AG08395 (cell line): ENCODE measurements around the gene SEC61A2.

ENCODE experiments used
- DNase-seq: peaks from one replicate; pipeline ENCODE4 v3.0.0; 2012; ENCODE audit warnings: mixed read lengths, low spot score

Gene SEC61A2

GRCh38 chr10:12196531-12197211 is 67.2 kb downstream of the SEC61A2 start:
- DNase-seq, result no peak

DNA sequence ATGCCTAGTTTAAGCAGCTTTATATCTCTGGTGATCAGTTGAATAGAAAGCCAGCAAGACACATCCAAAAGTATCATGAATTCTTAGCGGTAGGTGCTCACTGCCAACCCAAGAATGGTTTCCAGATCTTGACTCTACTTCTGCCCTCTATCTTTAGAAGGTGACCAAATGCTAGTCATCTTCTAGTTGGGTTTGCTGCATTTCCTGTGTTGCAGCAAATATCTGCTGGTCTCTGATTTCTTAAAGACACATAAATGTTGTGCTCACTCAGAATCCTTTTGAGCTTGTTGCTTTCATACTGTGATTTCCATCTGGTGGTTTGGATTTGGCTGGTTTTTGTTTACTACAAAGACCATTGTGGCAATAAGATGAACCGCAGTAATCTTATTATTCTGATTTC is 68.7 kb downstream of the SEC61A2 start:
- DNase-seq, result no peak

GRCh38 chr10:12200850-12201249 is 71.4 kb downstream of the SEC61A2 start:
- DNase-seq, result no peak

GRCh38 chr10:12201543-12201942 is 72.1 kb downstream of the SEC61A2 start:
- DNase-seq, result no peak

GRCh38 chr10:12202226-12202625 is 72.7 kb downstream of the SEC61A2 start:
- DNase-seq, result no peak

GRCh38 chr10:12205082-12205481 is 75.6 kb downstream of the SEC61A2 start:
- no peak for DNase-seq

DNA sequence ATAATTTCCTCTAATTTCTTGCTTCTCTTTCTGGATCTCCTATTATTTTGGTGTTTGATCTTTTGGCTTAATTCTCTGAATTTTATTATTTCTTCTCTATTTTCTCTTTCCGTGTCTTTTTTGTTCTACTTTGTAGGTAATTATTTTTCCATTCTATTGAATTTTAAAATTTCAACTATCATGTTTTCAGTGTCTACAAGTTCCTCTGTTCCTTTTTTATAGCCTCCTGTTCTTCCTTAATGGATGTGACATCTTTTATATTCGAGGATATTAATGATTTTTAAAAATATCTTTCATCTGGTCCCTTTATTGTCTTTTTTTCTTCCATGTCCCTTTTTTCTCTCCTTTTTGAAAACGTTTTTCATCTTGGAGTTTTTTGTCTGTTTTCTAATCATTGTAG is 77.6 kb downstream of the SEC61A2 start:
- DNase-seq, result no peak

GRCh38 chr10:12208460-12208859 is 79.0 kb downstream of the SEC61A2 start:
- no peak for DNase-seq

DNA sequence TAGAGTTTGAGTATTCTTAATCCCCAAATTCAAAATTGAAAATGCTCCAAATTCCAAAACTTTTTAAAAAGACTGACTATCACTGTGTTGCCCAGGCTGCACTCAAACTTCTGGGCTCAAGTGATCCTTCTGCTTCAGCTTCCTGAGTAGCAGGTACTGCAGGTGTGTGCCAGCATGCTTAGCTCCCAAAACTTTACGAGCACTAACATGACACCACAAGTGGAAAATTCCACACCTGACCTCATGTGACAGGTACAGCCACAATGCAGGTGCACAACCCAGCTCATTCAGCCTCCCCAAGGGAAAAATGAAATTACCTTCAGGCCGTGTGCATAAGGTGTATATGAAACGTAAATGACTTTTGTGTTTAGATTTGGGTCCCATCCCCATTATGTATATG is 83.0 kb downstream of the SEC61A2 start:
- DNase-seq, result no peak

DNA sequence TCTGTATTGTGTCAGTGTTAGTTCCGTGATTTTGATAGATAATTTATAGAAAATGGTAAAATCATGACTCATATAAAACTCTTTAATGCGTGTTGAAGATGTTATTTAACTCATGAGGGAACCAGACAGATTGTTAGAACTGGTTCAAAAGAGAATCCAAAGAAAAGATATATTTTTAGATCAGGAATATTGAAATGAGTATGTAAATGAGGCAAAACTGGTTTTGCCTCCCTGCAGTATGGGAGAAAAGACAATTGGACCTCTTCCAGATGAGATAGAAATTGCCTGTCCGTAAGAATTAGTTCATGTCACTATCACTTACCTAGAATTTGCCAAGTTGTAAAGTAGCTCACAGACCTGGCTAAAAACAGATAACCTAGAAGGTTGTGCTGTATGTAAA is 84.1 kb downstream of the SEC61A2 start:
- DNase-seq, result no peak

DNA sequence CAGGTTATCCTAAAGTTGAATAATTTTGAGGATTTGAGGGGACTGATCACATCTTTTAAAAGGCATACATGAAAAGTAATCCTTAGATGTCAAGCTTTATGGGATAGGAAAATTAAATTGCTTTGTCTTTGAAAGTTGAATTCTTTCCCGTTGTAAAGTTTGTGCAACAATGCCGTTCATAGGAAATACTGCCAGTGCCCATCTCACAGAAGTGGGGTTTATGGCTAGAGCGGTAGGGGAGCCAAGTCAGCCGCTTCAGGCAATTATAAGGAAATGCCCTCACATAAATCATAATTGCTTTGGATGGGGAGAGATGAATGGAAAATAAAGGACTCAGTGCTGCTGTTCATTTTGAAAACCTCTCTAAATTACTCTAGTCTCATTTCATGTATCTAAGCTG is 84.6 kb downstream of the SEC61A2 start:
- DNase-seq, result no peak

DNA sequence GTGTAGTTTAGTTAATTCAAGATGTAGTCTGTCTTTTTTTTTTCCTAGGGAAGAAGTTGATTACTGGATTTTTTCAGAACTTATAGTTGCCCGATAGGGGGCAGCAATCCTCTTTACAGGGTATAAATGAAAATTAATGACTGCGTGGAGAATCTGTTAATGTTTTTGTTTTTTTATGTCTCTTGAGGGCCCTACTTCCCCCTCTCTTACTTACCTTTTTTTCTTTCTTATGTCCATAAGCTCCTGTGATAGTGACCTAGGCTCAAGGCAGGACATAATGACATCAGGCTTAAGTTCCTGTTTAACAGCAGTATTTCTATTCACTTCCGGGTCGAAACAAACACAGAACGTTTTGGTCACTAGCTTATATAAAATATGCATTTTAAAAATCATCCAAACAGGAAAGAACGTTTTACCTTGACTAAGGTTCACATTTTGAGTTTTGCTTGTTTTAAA is 85.3 kb downstream of the SEC61A2 start:
- peak; percentile 52 for DNase-seq
